DND-41 (cell line): Measurements from ENCODE around the gene GIMAP8.

Experiments
- EZH2 ChIP-seq: IDR thresholded peaks from 3 replicates; pipeline ENCODE4 v1.6.1; 2012; ENCODE audit warnings: borderline replicate concordance, low read depth, mild to moderate bottlenecking, moderate library complexity, low read length, inconsistent platforms; ENCODE audit not compliant: severe bottlenecking
- TF ChIP-seq, protein P1 (sequence below): IDR thresholded peaks from 2 replicates; pipeline ENCODE4 v1.5.1; 2012; ENCODE audit warnings: borderline replicate concordance, low read length, moderate library complexity, mild to moderate bottlenecking; ENCODE audit not compliant: poor library complexity, severe bottlenecking; ENCODE audit errors: extremely low read depth

DNA sequence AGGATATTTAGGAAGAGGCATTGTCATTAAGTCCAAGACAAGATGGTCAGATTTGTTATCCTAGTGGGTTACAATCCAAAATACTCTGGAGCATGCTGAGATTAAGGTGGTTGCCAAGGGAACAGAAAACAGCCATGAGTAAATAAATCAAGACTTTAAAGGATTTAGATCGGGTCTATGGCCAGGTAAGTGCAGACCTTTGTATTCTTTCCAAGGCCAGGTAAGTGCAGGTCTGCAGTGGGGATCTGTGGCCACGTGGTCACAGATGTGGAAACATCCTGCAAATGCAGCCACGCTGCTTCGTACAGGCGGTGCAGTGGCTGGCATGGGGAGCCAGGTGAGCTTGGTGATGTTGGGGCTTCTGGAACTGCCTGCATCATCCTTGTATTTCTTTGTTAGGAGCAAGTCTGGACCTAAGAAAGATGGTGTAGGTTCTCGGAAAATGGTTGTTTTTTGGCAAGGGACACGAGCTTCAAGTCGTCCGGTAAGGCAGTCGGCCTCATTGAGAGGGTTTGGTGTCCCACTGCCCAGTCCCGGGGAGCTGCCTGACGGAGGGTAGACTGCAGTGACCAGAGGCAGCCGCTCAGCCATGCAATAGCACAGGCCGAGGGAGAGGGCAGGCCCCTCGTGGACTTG, 49.5 kb upstream of the GIMAP8 start:
- TF ChIP-seq, protein P1, sequence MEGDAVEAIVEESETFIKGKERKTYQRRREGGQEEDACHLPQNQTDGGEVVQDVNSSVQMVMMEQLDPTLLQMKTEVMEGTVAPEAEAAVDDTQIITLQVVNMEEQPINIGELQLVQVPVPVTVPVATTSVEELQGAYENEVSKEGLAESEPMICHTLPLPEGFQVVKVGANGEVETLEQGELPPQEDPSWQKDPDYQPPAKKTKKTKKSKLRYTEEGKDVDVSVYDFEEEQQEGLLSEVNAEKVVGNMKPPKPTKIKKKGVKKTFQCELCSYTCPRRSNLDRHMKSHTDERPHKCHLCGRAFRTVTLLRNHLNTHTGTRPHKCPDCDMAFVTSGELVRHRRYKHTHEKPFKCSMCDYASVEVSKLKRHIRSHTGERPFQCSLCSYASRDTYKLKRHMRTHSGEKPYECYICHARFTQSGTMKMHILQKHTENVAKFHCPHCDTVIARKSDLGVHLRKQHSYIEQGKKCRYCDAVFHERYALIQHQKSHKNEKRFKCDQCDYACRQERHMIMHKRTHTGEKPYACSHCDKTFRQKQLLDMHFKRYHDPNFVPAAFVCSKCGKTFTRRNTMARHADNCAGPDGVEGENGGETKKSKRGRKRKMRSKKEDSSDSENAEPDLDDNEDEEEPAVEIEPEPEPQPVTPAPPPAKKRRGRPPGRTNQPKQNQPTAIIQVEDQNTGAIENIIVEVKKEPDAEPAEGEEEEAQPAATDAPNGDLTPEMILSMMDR = no peak
- TF ChIP-seq EZH2 = no peak
